IMR-90 (cell line): Measurements from ENCODE around the gene MAML2. TPM values are rescaled to one million over a fixed set of nuclear protein-coding genes. Genes with fewer than 3 reads are reported as not detected.

Experiments used
- ATAC-seq: fragments of 200-7000 bp; cut with Tn5 transposase; 2 replicates; pipeline ENCODE4 v1.9.1; 2020; ENCODE audit warnings: low read depth, mild to moderate bottlenecking, moderate library complexity
- BruUV-seq: library from RNA; stranded (reverse); fragments of 400-500 nt; replicated peaks from 2 replicates; lab custom pipeline; 2021; lab: Mats Ljungman, UMichigan
- CTCF ChIA-PET: fragments of 300-600 bp; formaldehyde crosslinking; extraction: SDS; loops from one replicate; lab custom pipeline; 2021; ENCODE audit warnings: antibody characterized with exemption; lab: Yijun Ruan, JAX
- POLR2A ChIA-PET: fragments of 300-600 bp; sonication (Branson Sonifier 250); formaldehyde crosslinking; loops from one replicate; lab custom pipeline; 2022; ENCODE audit warnings: antibody characterized with exemption; ENCODE audit not compliant: unreplicated experiment; lab: Charles Lee
- DNase-seq: peaks from one replicate; pipeline ENCODE4 v3.0.0; 2013
- H2AFZ ChIP-seq: replicated peaks from 2 replicates; pipeline ENCODE3; 2013; ENCODE audit warnings: low read length, mild to moderate bottlenecking; ENCODE audit not compliant: poor library complexity
- H2AK5ac ChIP-seq: 2 replicates; pipeline ENCODE4 v1.6.1; 2013; ENCODE audit warnings: low read depth, low read length, inconsistent platforms
- H2AK9ac ChIP-seq: replicated peaks from 2 replicates; pipeline ENCODE3; 2013; ENCODE audit warnings: mild to moderate bottlenecking, low read depth, low read length, moderate library complexity; ENCODE audit not compliant: poor library complexity
- H2BK120ac ChIP-seq: 2 replicates; pipeline ENCODE4 v1.6.1; 2013; ENCODE audit warnings: low read depth, low read length, inconsistent platforms
- H2BK15ac ChIP-seq: 3 replicates; pipeline ENCODE4 v1.6.1; 2013; ENCODE audit warnings: low read depth, low read length, inconsistent platforms
- H2BK20ac ChIP-seq: 2 replicates; pipeline ENCODE4 v1.6.1; 2013; ENCODE audit warnings: low read depth, mild to moderate bottlenecking, inconsistent platforms, low read length, moderate library complexity
- H2BK5ac ChIP-seq: 2 replicates; pipeline ENCODE4 v1.6.1; 2013; ENCODE audit warnings: mild to moderate bottlenecking, low read depth, low read length, inconsistent platforms; ENCODE audit not compliant: poor library complexity, severe bottlenecking
- H3K14ac ChIP-seq: replicated peaks from 2 replicates; pipeline ENCODE4 v1.6.1; 2013; ENCODE audit warnings: low read depth, low read length, inconsistent platforms
- H3K18ac ChIP-seq: 2 replicates; pipeline ENCODE4 v1.6.1; 2013; ENCODE audit warnings: low read depth, low read length, control low read depth
- H3K23ac ChIP-seq: 2 replicates; pipeline ENCODE4 v1.6.1; 2013; ENCODE audit warnings: low read depth, low read length, inconsistent platforms
- H3K27ac ChIP-seq: 2 replicates; pipeline ENCODE4 v1.5.1; 2013; ENCODE audit warnings: mild to moderate bottlenecking, control low read depth, low read length; ENCODE audit not compliant: insufficient read depth
- H3K27me3 ChIP-seq: 2 replicates; pipeline ENCODE4 v1.6.1; 2013; ENCODE audit warnings: low read length; ENCODE audit not compliant: control insufficient read depth, insufficient read depth
- H3K36me3 ChIP-seq: 2 replicates; pipeline ENCODE4 v1.6.1; 2013; ENCODE audit warnings: low read length, mixed read lengths; ENCODE audit not compliant: control insufficient read depth, insufficient read depth
- H3K4ac ChIP-seq: 2 replicates; pipeline ENCODE4 v1.6.1; 2013; ENCODE audit warnings: low read depth, low read length, inconsistent platforms
- H3K4me1 ChIP-seq: 2 replicates; pipeline ENCODE4 v1.6.1; 2013; ENCODE audit warnings: low read length, mixed read lengths; ENCODE audit not compliant: control insufficient read depth, insufficient read depth
- H3K4me2 ChIP-seq: 2 replicates; pipeline ENCODE4 v1.6.1; 2013; ENCODE audit warnings: low read depth, mild to moderate bottlenecking, control low read depth, low read length, moderate library complexity
- H3K4me3 ChIP-seq: 2 replicates; pipeline ENCODE4 v1.5.1; 2013; ENCODE audit warnings: low read depth, mild to moderate bottlenecking, control low read depth, low read length, moderate library complexity; ENCODE audit not compliant: insufficient read depth
- H3K56ac ChIP-seq: 2 replicates; pipeline ENCODE4 v1.6.1; 2013; ENCODE audit warnings: low read length, inconsistent platforms; ENCODE audit not compliant: insufficient read depth; ENCODE audit errors: extremely low read depth
- H3K79me1 ChIP-seq, 2 experiments: 2 replicates each; pipeline ENCODE4 v1.6.1; 2013; ENCODE audit warnings: low read length in 2 of 2, inconsistent platforms in 1 of 2, low read depth in 1 of 2
- H3K9ac ChIP-seq: 2 replicates; pipeline ENCODE4 v1.6.1; 2013; ENCODE audit warnings: low read depth, low read length, control low read depth
- H3K9me1 ChIP-seq: 2 replicates; pipeline ENCODE4 v1.6.1; 2013; ENCODE audit warnings: low read length, inconsistent platforms; ENCODE audit not compliant: insufficient read depth
- H3K9me3 ChIP-seq: 2 replicates; pipeline ENCODE4 v1.6.1; 2013; ENCODE audit warnings: low read length; ENCODE audit not compliant: control insufficient read depth, insufficient read depth
- H4K20me1 ChIP-seq: 2 replicates; pipeline ENCODE4 v1.6.1; 2013; ENCODE audit warnings: low read length, inconsistent platforms; ENCODE audit not compliant: insufficient read depth
- H4K5ac ChIP-seq: 2 replicates; pipeline ENCODE4 v1.6.1; 2013; ENCODE audit warnings: mild to moderate bottlenecking, low read depth, low read length, control low read depth
- H4K8ac ChIP-seq, 2 experiments: 2 replicates each; pipeline ENCODE4 v1.6.1; 2013; ENCODE audit warnings: low read depth in 2 of 2, low read length in 2 of 2, control low read depth in 1 of 2, inconsistent platforms in 1 of 2
- H4K91ac ChIP-seq: 2 replicates; pipeline ENCODE4 v1.6.1; 2013; ENCODE audit warnings: low read depth, low read length, inconsistent platforms; ENCODE audit not compliant: insufficient read depth
- BHLHE40 ChIP-seq: fragments of 150-350 bp; IDR thresholded peaks from 2 replicates; pipeline ENCODE4 v1.6.1; 2016; ENCODE audit warnings: mild to moderate bottlenecking, low read depth, low read length
- CEBPB ChIP-seq: IDR thresholded peaks from 2 replicates; pipeline ENCODE4 v1.6.1; 2012; ENCODE audit warnings: low read depth, low read length, improper control_type of control experiment
- CHD1 ChIP-seq: IDR thresholded peaks from 2 replicates; pipeline ENCODE4 v1.6.1; 2012; ENCODE audit warnings: low read depth, low read length, improper control_type of control experiment
- FOS ChIP-seq: fragments of 150-350 bp; IDR thresholded peaks from 2 replicates; pipeline ENCODE4 v1.6.1; 2016; ENCODE audit warnings: low read depth, low read length
- MAFK ChIP-seq: IDR thresholded peaks from 2 replicates; pipeline ENCODE4 v1.6.1; 2012; ENCODE audit warnings: low read depth, low read length, improper control_type of control experiment
- MAZ ChIP-seq: IDR thresholded peaks from 2 replicates; pipeline ENCODE4 v1.6.1; 2012; ENCODE audit warnings: low read depth, mild to moderate bottlenecking, low read length, improper control_type of control experiment, moderate library complexity, borderline replicate concordance
- MXI1 ChIP-seq: IDR thresholded peaks from 2 replicates; pipeline ENCODE4 v1.6.1; 2012; ENCODE audit warnings: low read depth, mild to moderate bottlenecking, low read length, moderate library complexity, borderline replicate concordance
- NFE2L2 ChIP-seq: fragments of 150-350 bp; IDR thresholded peaks from 2 replicates; pipeline ENCODE4 v1.6.1; 2016; ENCODE audit warnings: low read depth, mild to moderate bottlenecking, low read length
- POLR2A ChIP-seq: IDR thresholded peaks from 2 replicates; pipeline ENCODE4 v1.6.1; 2012; ENCODE audit warnings: mild to moderate bottlenecking, low read depth, low read length
- RAD21 ChIP-seq: IDR thresholded peaks from 2 replicates; pipeline ENCODE4 v1.6.1; 2012; ENCODE audit warnings: low read length, improper control_type of control experiment
- RCOR1 ChIP-seq: IDR thresholded peaks from 2 replicates; pipeline ENCODE4 v1.6.1; 2012; ENCODE audit warnings: mild to moderate bottlenecking, low read length, improper control_type of control experiment; ENCODE audit not compliant: insufficient replicate concordance
- RFX5 ChIP-seq: IDR thresholded peaks from 2 replicates; pipeline ENCODE4 v1.8.0; 2012; ENCODE audit warnings: low read depth, mild to moderate bottlenecking, low read length, moderate library complexity
- SMC3 ChIP-seq: fragments of 150-350 bp; IDR thresholded peaks from 2 replicates; pipeline ENCODE4 v1.6.1; 2016; ENCODE audit warnings: low read depth, mild to moderate bottlenecking, antibody characterized with exemption, low read length, moderate library complexity
- WGBS, 2 experiments: methylation state at CpG; one replicate each; pipeline versions ENCODE4 v1.1.5 to v1.1.7; 2013; ENCODE audit warnings: missing lambda C conversion rate in 2 of 2; ENCODE audit not compliant: insufficient read length in 1 of 2; ENCODE audit errors: extremely low coverage in 2 of 2; 5-methylcytosine and 5-hydroxymethylcytosine counted together
- dilution Hi-C: fragments of 300-500 bp; cut with HindIII; formaldehyde crosslinking; loops from one replicate; pipeline ENCODE4 v1.14.3; 2018; ENCODE audit warnings: low sequenced_read_pairs; ENCODE audit not compliant: unreplicated experiment
- in situ Hi-C: fragments of 300-500 bp; cut with MboI; formaldehyde crosslinking; loops from 3 replicates; pipeline ENCODE4 v1.14.3; 2019; ENCODE audit warnings: low sequenced_read_pairs, inconsistent platforms, mixed read lengths
- intact Hi-C: fragments of 100-400 bp; cut with micrococcal nuclease; formaldehyde crosslinking; loops from 2 replicates; pipeline ENCODE4 v1.10.0; 2022
- polyA plus RNA-seq, 3 experiments: library from polyadenylated mRNA; depleted of rRNA; stranded (reverse); fragments of >200 nt; gene quantifications; 2 replicates each; pipeline ENCODE4 v1.2.3, GENCODE V29; 2012; ENCODE audit warnings: low replicate concordance in 1 of 3
- total RNA-seq: library from RNA; depleted of rRNA; stranded (reverse); fragments of >200 nt; gene quantifications from 2 replicates; pipeline ENCODE4 v1.2.3, GENCODE V29; 2012
- TF ChIP-seq, protein P1 (sequence below): conservative IDR thresholded peaks from 2 replicates; pipeline ENCODE4 v1.5.1; 2012; ENCODE audit warnings: mild to moderate bottlenecking, low read depth, low read length, improper control_type of control experiment
- TF ChIP-seq, protein P2 (sequence below): fragments of 150-350 bp; IDR thresholded peaks from 2 replicates; pipeline ENCODE4 v1.6.1; 2016; ENCODE audit warnings: low read depth, mild to moderate bottlenecking, low read length, moderate library complexity, borderline replicate concordance
- TF ChIP-seq, protein P3 (sequence below): fragments of 150-350 bp; IDR thresholded peaks from 2 replicates; pipeline ENCODE4 v1.6.1; 2017; ENCODE audit warnings: mild to moderate bottlenecking, antibody characterized with exemption, low read length, low read depth

The MAML2 gene
- total and polyA plus RNA-seq, 2 of the 4 experiments (the other 2 are of a cell fraction) = 15.0 to 19.5 TPM

DNA sequence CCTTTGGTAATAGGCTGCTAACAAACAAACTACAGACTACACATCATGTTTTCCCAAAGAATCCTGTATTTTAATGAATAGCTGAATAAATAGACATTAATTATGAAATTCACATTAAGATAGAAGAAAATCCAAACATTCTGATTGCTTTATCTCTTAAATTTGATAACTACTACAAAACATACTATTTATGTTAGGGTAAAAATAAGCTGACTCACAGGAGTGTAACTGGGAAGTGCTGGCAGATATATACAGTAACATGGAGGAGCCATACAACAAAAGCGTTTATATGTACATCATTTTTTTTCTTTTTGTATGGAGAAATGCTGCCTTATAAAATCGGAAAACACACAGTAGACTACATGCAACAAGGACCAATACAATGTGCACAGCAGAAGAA lies 366.4 kb downstream of the MAML2 start:
- BruUV-seq = no TSS peak
- no peak overlapping the region for H2AK9ac ChIP-seq
- peak; percentile 64 for ATAC-seq
- no peak overlapping the region for H2AFZ ChIP-seq
- H4K8ac ChIP-seq = no peak overlapping the region
- intact Hi-C loops (no loop called here), dilution Hi-C loops (no loop called here), in situ Hi-C loops (no loop called here)
- peaks cover 1% of the 10 kb centered on the region; the same call in 1 of the 2 replicates for H3K4me1 ChIP-seq
- H3K79me1 ChIP-seq = peaks cover 0 to 5% of the 10 kb centered on the region in 2 experiments; a peak in 1 of 4 replicates
- H3K4me3 ChIP-seq = no peak overlapping the region
- H3K36me3 ChIP-seq = peaks cover 14% of the 10 kb centered on the region
- no peak overlapping the region for H3K14ac ChIP-seq
- H3K9me3 ChIP-seq = no peaks in the 10 kb centered on the region
- peaks cover 3% of the 10 kb centered on the region; the same call in 1 of the 2 replicates for H3K9me1 ChIP-seq
- no peak overlapping the region for H3K27ac ChIP-seq
- no peak overlapping the region; the same call in 1 of the 2 replicates for H3K4me2 ChIP-seq
- H3K23ac ChIP-seq = no peak overlapping the region
- no peaks in the 10 kb centered on the region for H3K27me3 ChIP-seq
- no peak overlapping the region for H3K18ac ChIP-seq
- H3K4ac ChIP-seq = no peak overlapping the region
- TF ChIP-seq POLR2A = no peak
- no peak for TF ChIP-seq SMC3
- TF ChIP-seq CEBPB = no peak
- TF ChIP-seq, protein P1, sequence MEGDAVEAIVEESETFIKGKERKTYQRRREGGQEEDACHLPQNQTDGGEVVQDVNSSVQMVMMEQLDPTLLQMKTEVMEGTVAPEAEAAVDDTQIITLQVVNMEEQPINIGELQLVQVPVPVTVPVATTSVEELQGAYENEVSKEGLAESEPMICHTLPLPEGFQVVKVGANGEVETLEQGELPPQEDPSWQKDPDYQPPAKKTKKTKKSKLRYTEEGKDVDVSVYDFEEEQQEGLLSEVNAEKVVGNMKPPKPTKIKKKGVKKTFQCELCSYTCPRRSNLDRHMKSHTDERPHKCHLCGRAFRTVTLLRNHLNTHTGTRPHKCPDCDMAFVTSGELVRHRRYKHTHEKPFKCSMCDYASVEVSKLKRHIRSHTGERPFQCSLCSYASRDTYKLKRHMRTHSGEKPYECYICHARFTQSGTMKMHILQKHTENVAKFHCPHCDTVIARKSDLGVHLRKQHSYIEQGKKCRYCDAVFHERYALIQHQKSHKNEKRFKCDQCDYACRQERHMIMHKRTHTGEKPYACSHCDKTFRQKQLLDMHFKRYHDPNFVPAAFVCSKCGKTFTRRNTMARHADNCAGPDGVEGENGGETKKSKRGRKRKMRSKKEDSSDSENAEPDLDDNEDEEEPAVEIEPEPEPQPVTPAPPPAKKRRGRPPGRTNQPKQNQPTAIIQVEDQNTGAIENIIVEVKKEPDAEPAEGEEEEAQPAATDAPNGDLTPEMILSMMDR = no peak
- TF ChIP-seq RCOR1 = no peak
- TF ChIP-seq, protein P2, sequence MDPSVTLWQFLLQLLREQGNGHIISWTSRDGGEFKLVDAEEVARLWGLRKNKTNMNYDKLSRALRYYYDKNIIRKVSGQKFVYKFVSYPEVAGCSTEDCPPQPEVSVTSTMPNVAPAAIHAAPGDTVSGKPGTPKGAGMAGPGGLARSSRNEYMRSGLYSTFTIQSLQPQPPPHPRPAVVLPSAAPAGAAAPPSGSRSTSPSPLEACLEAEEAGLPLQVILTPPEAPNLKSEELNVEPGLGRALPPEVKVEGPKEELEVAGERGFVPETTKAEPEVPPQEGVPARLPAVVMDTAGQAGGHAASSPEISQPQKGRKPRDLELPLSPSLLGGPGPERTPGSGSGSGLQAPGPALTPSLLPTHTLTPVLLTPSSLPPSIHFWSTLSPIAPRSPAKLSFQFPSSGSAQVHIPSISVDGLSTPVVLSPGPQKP = no peak
- TF ChIP-seq RAD21 = no peak
- no peak for TF ChIP-seq FOS
- TF ChIP-seq MXI1 = no peak
- no peak for TF ChIP-seq BHLHE40
- no peak for TF ChIP-seq MAZ
- no peak; the same call in 1 of the 2 replicates for TF ChIP-seq MAFK
- TF ChIP-seq RFX5 = no peak
- TF ChIP-seq, protein P3, sequence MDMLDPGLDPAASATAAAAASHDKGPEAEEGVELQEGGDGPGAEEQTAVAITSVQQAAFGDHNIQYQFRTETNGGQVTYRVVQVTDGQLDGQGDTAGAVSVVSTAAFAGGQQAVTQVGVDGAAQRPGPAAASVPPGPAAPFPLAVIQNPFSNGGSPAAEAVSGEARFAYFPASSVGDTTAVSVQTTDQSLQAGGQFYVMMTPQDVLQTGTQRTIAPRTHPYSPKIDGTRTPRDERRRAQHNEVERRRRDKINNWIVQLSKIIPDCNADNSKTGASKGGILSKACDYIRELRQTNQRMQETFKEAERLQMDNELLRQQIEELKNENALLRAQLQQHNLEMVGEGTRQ = no peak
- TF ChIP-seq CHD1 = no peak
- TF ChIP-seq NFE2L2 = no peak; the same call in 1 of the 2 replicates
- no CpG with 5 or more reads among the region's 2 CpGs for WGBS, 2 experiments
- H2AK5ac ChIP-seq = no peak overlapping the region
- CTCF ChIA-PET = interaction anchor here (0.6 kb wide), 1 partner anchor 76 kb away, joined by 3 read pairs; no protein-coding TSS in a partner anchor
- H3K9ac ChIP-seq = no peak overlapping the region
- no peak overlapping the region for H3K56ac ChIP-seq
- no peak overlapping the region for H2BK20ac ChIP-seq
- H2BK15ac ChIP-seq = no peak overlapping the region
- no peak overlapping the region for H4K5ac ChIP-seq
- peak; percentile 33 for DNase-seq
- POLR2A ChIA-PET = no interaction called here
- H2BK5ac ChIP-seq = no peak overlapping the region
- H4K91ac ChIP-seq = no peak overlapping the region
- H2BK120ac ChIP-seq = no peak overlapping the region
- H4K20me1 ChIP-seq = no peaks in the 10 kb centered on the region
